ENCODE data around the gene PRR5L. TPM values are rescaled to one million over a fixed set of nuclear protein-coding genes. Genes with fewer than 3 reads are reported as not detected.

The PRR5L gene
- total and polyA plus RNA-seq, 9 donors: 5.9 to 56.3 (median 22.1) TPM

GRCh38 chr11:36417154-36417553, 121.1 kb downstream of the PRR5L start:
- Histone ChIP-seq H3K27me3 (no peaks in the 10 kb centered on the region), H3K4me3 (no peak overlapping the region), H3K9me3 (no peaks in the 10 kb centered on the region), H3K27ac (no peak overlapping the region), H3K36me3 (no peaks in the 10 kb centered on the region), H3K4me1 (ENCODE audit: insufficient read depth) (peaks cover 1% of the 10 kb centered on the region)
- WGBS, 3 donors: 70 to 88% (median 73%) methylated on average over 5 of the region's 5 CpGs
- DNase-seq: no peak
- intact Hi-C loops (cut with DNase I): no loop called here
- no peak for TF ChIP-seq CTCF (IDR thresholded peaks at IDR 0.05)
- TF ChIP-seq EP300 (IDR thresholded peaks at IDR 0.05): no peak
- TF ChIP-seq POLR2A (IDR thresholded peaks at IDR 0.05): no peak

GRCh38 chr11:36419791-36420424, 123.8 kb downstream of the PRR5L start:
- Histone ChIP-seq H3K27me3 (no peaks in the 10 kb centered on the region), H3K4me1 (ENCODE audit: insufficient read depth) (peaks cover 1% of the 10 kb centered on the region), H3K27ac (no peak overlapping the region), H3K36me3 (no peaks in the 10 kb centered on the region), H3K9me3 (no peaks in the 10 kb centered on the region), H3K4me3 (no peak overlapping the region)
- DNase-seq: no peak
- intact Hi-C loops (cut with DNase I): no loop called here
- WGBS, 3 donors: 63 to 79% (median 66%) methylated on average over 7 of the region's 7 CpGs
- TF ChIP-seq EP300 (IDR thresholded peaks at IDR 0.05) (no peak), POLR2A (IDR thresholded peaks at IDR 0.05) (no peak), CTCF (IDR thresholded peaks at IDR 0.05) (no peak)

- TF ChIP-seq POLR2A (IDR thresholded peaks at IDR 0.05) (no peak), CTCF (IDR thresholded peaks at IDR 0.05) (no peak), EP300 (IDR thresholded peaks at IDR 0.05) (no peak)
- DNase-seq: no peak
- peaks cover 3% of the 10 kb centered on the region for H3K4me1 ChIP-seq (ENCODE audit: insufficient read depth)
- no peaks in the 10 kb centered on the region for H3K27me3 ChIP-seq
- H3K4me3 ChIP-seq: no peak overlapping the region
- 64 to 74% (median 72%) methylated on average over 6 of the region's 6 CpGs for WGBS, 3 donors
- no peak overlapping the region for H3K27ac ChIP-seq
- H3K36me3 ChIP-seq: no peaks in the 10 kb centered on the region
- H3K9me3 ChIP-seq: no peaks in the 10 kb centered on the region
- intact Hi-C loops (cut with DNase I): no loop called here
Observed at GRCh38 chr11:36421546-36422155, 125.6 kb downstream of the PRR5L start.

GRCh38 chr11:36425561-36426081, 129.5 kb downstream of the PRR5L start:
- H3K4me3 ChIP-seq: no peak overlapping the region
- intact Hi-C loops (cut with DNase I): no loop called here
- H3K27me3 ChIP-seq: no peaks in the 10 kb centered on the region
- no peaks in the 10 kb centered on the region for H3K36me3 ChIP-seq
- H3K27ac ChIP-seq: no peak overlapping the region
- no peak for DNase-seq
- H3K4me1 ChIP-seq (ENCODE audit: insufficient read depth): peaks cover 3% of the 10 kb centered on the region
- H3K9me3 ChIP-seq: no peaks in the 10 kb centered on the region
- TF ChIP-seq CTCF (IDR thresholded peaks at IDR 0.05) (no peak), EP300 (IDR thresholded peaks at IDR 0.05) (no peak), POLR2A (IDR thresholded peaks at IDR 0.05) (no peak)
- 39 to 64% (median 52%) methylated on average over 6 of the region's 6 CpGs for WGBS, 3 donors

Data from ovary (tissue), 9 donors.